SK-N-MC (cell line): Measurements from ENCODE around the gene FLRT1.

Source experiments
- EZH2 ChIP-seq: fragments of 200-600 bp; sonication (generic); IDR thresholded peaks from one replicate; pipeline ENCODE4 v1.6.1; 2017; ENCODE audit warnings: antibody characterized with exemption
- FOXP2 ChIP-seq: optimal IDR thresholded peaks from 2 replicates; pipeline ENCODE3; 2011; ENCODE audit warnings: mild to moderate bottlenecking, moderate library complexity; ENCODE audit not compliant: insufficient read depth; ENCODE audit errors: extremely low read length, control extremely low read depth
- POLR2AphosphoS5 ChIP-seq: IDR thresholded peaks from 2 replicates; pipeline ENCODE4 v1.6.1; 2012; ENCODE audit warnings: mild to moderate bottlenecking, low read depth, low read length, borderline replicate concordance

GRCh38 chr11:64028398-64029115 lies 7.2 kb upstream of the FLRT1 start:
- no peak for TF ChIP-seq FOXP2
- no peak for TF ChIP-seq EZH2
- TF ChIP-seq POLR2AphosphoS5 = no peak
